H1 (cell line): ENCODE measurements around the gene ANKRD2. TPM values are rescaled to one million over a fixed set of nuclear protein-coding genes. Genes with fewer than 3 reads are reported as not detected.

Source experiments
- CTCF ChIA-PET: fragments of 300-600 bp; sonication (Branson Sonifier 250); formaldehyde crosslinking; loops from one replicate; lab custom pipeline; 2021; ENCODE audit not compliant: partially characterized antibody; lab: Charles Lee
- POLR2A ChIA-PET: fragments of 300-600 bp; sonication (Branson Sonifier 250); formaldehyde crosslinking; loops from one replicate; lab custom pipeline; 2021; ENCODE audit warnings: inconsistent platforms; ENCODE audit not compliant: partially characterized antibody; lab: Charles Lee
- DNase-seq, 2 experiments: peaks; one replicate each; pipeline versions ENCODE4 v3.0.0 to v3.0.0-alpha.2; 2010 to 2022; ENCODE audit warnings: low spot score in 2 of 2, low read depth in 1 of 2, mixed read lengths in 1 of 2
- FAIRE-seq: peaks from 2 replicates; lab custom pipeline; 2011; peaks lifted over from hg19 to GRCh38; lab: Jason Lieb, UNC
- H2AFZ ChIP-seq: 2 replicates; pipeline ENCODE4 v1.8.1; 2012; ENCODE audit warnings: low read length, inconsistent platforms
- H2AK5ac ChIP-seq: 2 replicates; pipeline ENCODE4 v1.6.1; 2013; ENCODE audit warnings: low read depth, low read length
- H2BK120ac ChIP-seq: replicated peaks from 2 replicates; pipeline ENCODE3; 2013; ENCODE audit warnings: low read depth, low read length, inconsistent platforms
- H2BK12ac ChIP-seq: 2 replicates; pipeline ENCODE4 v1.6.1; 2013; ENCODE audit warnings: low read depth, low read length
- H2BK15ac ChIP-seq: 2 replicates; pipeline ENCODE4 v1.6.1; 2013; ENCODE audit warnings: low read length
- H2BK20ac ChIP-seq: 2 replicates; pipeline ENCODE4 v1.6.1; 2013; ENCODE audit warnings: low read length
- H2BK5ac ChIP-seq: 2 replicates; pipeline ENCODE4 v1.6.1; 2013; ENCODE audit warnings: low read depth, low read length
- H3K14ac ChIP-seq: 2 replicates; pipeline ENCODE4 v1.6.1; 2013; ENCODE audit warnings: inconsistent platforms; ENCODE audit not compliant: insufficient read length
- H3K18ac ChIP-seq: 2 replicates; pipeline ENCODE4 v1.6.1; 2013; ENCODE audit warnings: low read length; ENCODE audit errors: extremely low read depth
- H3K23ac ChIP-seq: 2 replicates; pipeline ENCODE4 v1.6.1; 2013; ENCODE audit warnings: inconsistent platforms; ENCODE audit not compliant: insufficient read length
- H3K23me2 ChIP-seq: 2 replicates; pipeline ENCODE4 v1.6.1; 2013; ENCODE audit warnings: low read depth, low read length
- H3K27ac ChIP-seq: 2 replicates; pipeline ENCODE4 v1.6.1; 2011; ENCODE audit warnings: low read depth, low read length, inconsistent platforms
- H3K27me3 ChIP-seq, 4 experiments: replicated peaks in 1 of 4; 1 replicate in 1 of 4; 2 replicates in 3 of 4; pipeline versions ENCODE4 v1.6.1 to v1.8.1; 2011 to 2013; ENCODE audit warnings: low read length in 3 of 4, mild to moderate bottlenecking in 3 of 4, inconsistent platforms in 2 of 4, mixed read lengths in 2 of 4, moderate library complexity in 1 of 4; ENCODE audit not compliant: control insufficient read depth in 3 of 4, insufficient read depth in 3 of 4; ENCODE audit errors: extremely low read depth in 1 of 4
- H3K36me3 ChIP-seq, 4 experiments: 2 replicates each; pipeline versions ENCODE4 v1.6.1 to v1.8.1; 2011 to 2013; ENCODE audit warnings: mild to moderate bottlenecking in 4 of 4, low read length in 3 of 4, moderate library complexity in 2 of 4, control low read depth in 1 of 4, inconsistent platforms in 1 of 4; ENCODE audit not compliant: insufficient read depth in 4 of 4, control insufficient read depth in 2 of 4
- H3K4ac ChIP-seq: replicated peaks from 2 replicates; pipeline ENCODE3; 2013; ENCODE audit warnings: low read length, low read depth, mixed read lengths, inconsistent platforms; ENCODE audit not compliant: insufficient read length
- H3K4me1 ChIP-seq, 4 experiments: replicated peaks in 1 of 4; 1 replicate in 1 of 4; 2 replicates in 3 of 4; pipeline versions ENCODE4 v1.6.1 to v1.8.1; 2011 to 2013; ENCODE audit warnings: low read length in 3 of 4, inconsistent platforms in 2 of 4, mixed read lengths in 1 of 4; ENCODE audit not compliant: insufficient read depth in 4 of 4, control insufficient read depth in 3 of 4
- H3K4me2 ChIP-seq, 2 experiments: 2 replicates each; pipeline versions ENCODE4 v1.6.1 to v1.8.1; 2011 to 2013; ENCODE audit warnings: low read depth in 2 of 2, low read length in 2 of 2, control low read depth in 1 of 2, inconsistent platforms in 1 of 2, mild to moderate bottlenecking in 1 of 2; ENCODE audit not compliant: insufficient read depth in 1 of 2
- H3K4me3 ChIP-seq, 4 experiments: fragments of 200-600, 300-600 bp in 1 of 4; sonication (generic), shearing (Covaris generic), sonication (Bioruptor Twin) in 1 of 4; 2 replicates each; pipeline versions ENCODE4 v1.5.1 to v1.8.1; 2011 to 2016; ENCODE audit warnings: low read length in 4 of 4, low read depth in 3 of 4, control low read depth in 2 of 4, inconsistent platforms in 2 of 4, mild to moderate bottlenecking in 2 of 4, mixed read lengths in 1 of 4, moderate library complexity in 1 of 4; ENCODE audit not compliant: insufficient read depth in 2 of 4; ENCODE audit errors: extremely low read depth in 1 of 4
- H3K56ac ChIP-seq: replicated peaks from 2 replicates; pipeline ENCODE3; 2013; ENCODE audit warnings: low read depth, mild to moderate bottlenecking, mixed read lengths, low read length, inconsistent platforms; ENCODE audit not compliant: insufficient read length
- H3K79me1 ChIP-seq: 2 replicates; pipeline ENCODE4 v1.6.1; 2013; ENCODE audit warnings: low read depth, low read length, control low read depth
- H3K79me2 ChIP-seq, 2 experiments: 2 replicates each; pipeline versions ENCODE4 v1.6.1 to v1.8.1; 2012 to 2013; ENCODE audit warnings: low read length in 2 of 2, mild to moderate bottlenecking in 2 of 2, inconsistent platforms in 1 of 2; ENCODE audit not compliant: insufficient read depth in 2 of 2, control insufficient read depth in 1 of 2
- H3K9ac ChIP-seq, 4 experiments: replicated peaks in 1 of 4; 1 replicate in 1 of 4; 2 replicates in 3 of 4; pipeline versions ENCODE4 v1.6.1 to v1.8.1; 2011 to 2013; ENCODE audit warnings: low read depth in 3 of 4, low read length in 3 of 4, control low read depth in 2 of 4, mild to moderate bottlenecking in 2 of 4, moderate library complexity in 2 of 4, inconsistent platforms in 1 of 4; ENCODE audit errors: extremely low read depth in 1 of 4
- H3K9me3 ChIP-seq, 2 experiments: 2 replicates each; pipeline versions ENCODE4 v1.6.1 to v1.8.1; 2012 to 2013; ENCODE audit warnings: mild to moderate bottlenecking in 2 of 2, moderate library complexity in 2 of 2, control low read depth in 1 of 2, inconsistent platforms in 1 of 2, low read depth in 1 of 2, low read length in 1 of 2, mixed read lengths in 1 of 2; ENCODE audit not compliant: insufficient read depth in 2 of 2
- H4K20me1 ChIP-seq, 2 experiments: replicated peaks in 1 of 2; 2 replicates each; pipeline versions ENCODE3 to v1.8.1; 2011 to 2013; ENCODE audit warnings: inconsistent platforms in 2 of 2, low read length in 2 of 2, mild to moderate bottlenecking in 1 of 2; ENCODE audit not compliant: insufficient read depth in 2 of 2, control insufficient read depth in 1 of 2
- H4K5ac ChIP-seq: 2 replicates; pipeline ENCODE4 v1.6.1; 2013; ENCODE audit warnings: low read length, low read depth, mixed read lengths, inconsistent platforms; ENCODE audit not compliant: insufficient read length
- H4K8ac ChIP-seq: 2 replicates; pipeline ENCODE4 v1.8.0; 2013; ENCODE audit warnings: mild to moderate bottlenecking, moderate library complexity, low read length, inconsistent platforms; ENCODE audit not compliant: insufficient read depth; ENCODE audit errors: extremely low read depth
- H4K91ac ChIP-seq: replicated peaks from 2 replicates; pipeline ENCODE3; 2013; ENCODE audit warnings: low read length, mixed read lengths, inconsistent platforms; ENCODE audit not compliant: insufficient read length
- CEBPB ChIP-seq: IDR thresholded peaks from 2 replicates; pipeline ENCODE4 v1.6.1; 2012; ENCODE audit warnings: low read depth, low read length
- HDAC2 ChIP-seq, 2 experiments: fragments of 300-600 bp in 1 of 2; sonication (generic) in 1 of 2; IDR thresholded peaks; 2 replicates each; pipeline ENCODE4 v1.6.1; 2011 to 2012; ENCODE audit warnings: low read depth in 2 of 2, low read length in 2 of 2, mild to moderate bottlenecking in 2 of 2, moderate library complexity in 2 of 2, borderline replicate concordance in 1 of 2, inconsistent platforms in 1 of 2
- JUN ChIP-seq: IDR thresholded peaks from 2 replicates; pipeline ENCODE4 v1.6.1; 2011; ENCODE audit warnings: low read depth, mild to moderate bottlenecking, improper control_type of control experiment, low read length
- WGBS, 2 experiments: shearing (Covaris generic) in 1 of 2; methylation state at CpG; one replicate each; pipeline versions ENCODE4 v1.1.6 to v1.1.7; 2013 to 2015; ENCODE audit warnings: low lambda C conversion rate in 2 of 2, mixed read lengths in 2 of 2, inconsistent platforms in 1 of 2, low coverage in 1 of 2, missing lambda C conversion rate in 1 of 2; ENCODE audit not compliant: insufficient replicate concordance in 2 of 2, insufficient coverage in 1 of 2, insufficient read length in 1 of 2; ENCODE audit errors: extremely low coverage in 1 of 2, missing lambda C conversion rate in 1 of 2; 5-methylcytosine and 5-hydroxymethylcytosine counted together
- polyA plus RNA-seq, 7 experiments: library from polyadenylated mRNA; depleted of rRNA in 3 of 7; stranded (reverse) in 5 of 7; unstranded in 2 of 7; fragments of >200 nt in 5 of 7; fragments of 200-250 nt in 2 of 7; gene quantifications; 1 replicate in 5 of 7; 2 replicates in 1 of 7; 4 replicates in 1 of 7; pipeline versions ENCODE4 v1.2.1 to v1.2.3, GENCODE V29; 2011 to 2013; ENCODE audit warnings: missing spikeins in 2 of 7, mixed read lengths in 2 of 7
- total RNA-seq: library from RNA; stranded (reverse); fragmentation: NEBNext Ultra II Directional; extraction: Animal tissue kit (Norgen Biotek cat#: 25700); gene quantifications from 2 replicates; pipeline ENCODE4 v1.2.1, GENCODE V29; 2021

The ANKRD2 gene
- total and polyA plus RNA-seq, 2 of the 8 experiments (the other 6 are each of a cell fraction or from before 2014, with no cell fraction given), result not detected

DNA sequence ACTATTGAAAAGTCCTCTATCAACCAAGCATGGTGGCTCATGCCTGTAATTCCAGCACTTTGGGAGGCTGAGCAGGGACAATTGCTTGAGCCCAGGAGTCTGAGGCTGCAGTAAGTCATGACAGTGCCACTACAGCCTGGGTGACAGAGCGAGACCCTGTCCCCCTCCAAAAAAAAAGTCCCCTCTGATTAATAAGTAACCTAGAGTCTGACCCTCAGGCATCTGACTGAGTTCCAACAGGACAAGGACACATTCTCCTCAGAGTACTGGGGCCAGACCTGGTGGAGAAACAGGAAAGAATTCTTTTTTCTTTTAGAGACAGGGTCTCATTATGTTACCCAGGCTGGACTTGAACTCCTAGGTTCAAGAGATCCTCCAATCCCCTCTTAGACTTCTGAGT, 50.7 kb downstream of the ANKRD2 start:
- Histone ChIP-seq H3K4me1 (no peaks in the 10 kb centered on the region), H4K8ac (no peak overlapping the region), H2BK120ac (no peak overlapping the region), H2BK15ac (no peak overlapping the region), H4K5ac (no peak overlapping the region), H2BK5ac (no peak overlapping the region), H3K9me3 (no peaks in the 10 kb centered on the region), H4K20me1 (peaks cover 0 to 2% of the 10 kb centered on the region in 2 experiments), H3K9ac (no peak overlapping the region), H3K27me3 (no peaks in the 10 kb centered on the region), H3K36me3 (no peaks in the 10 kb centered on the region), H3K79me2 (no peaks in the 10 kb centered on the region), H3K79me1 (no peaks in the 10 kb centered on the region), H3K4me2 (no peak overlapping the region), H3K56ac (no peak overlapping the region), H3K4me3 (no peak overlapping the region), H2BK12ac (no peak overlapping the region), H3K4ac (no peak overlapping the region), H3K14ac (no peak overlapping the region), H2AK5ac (no peak overlapping the region), H3K18ac (no peak overlapping the region), H3K23ac (no peak overlapping the region), H3K23me2 (no peaks in the 10 kb centered on the region), H3K27ac (no peak overlapping the region), H2AFZ (no peak overlapping the region), H2BK20ac (no peak overlapping the region), H4K91ac (no peak overlapping the region)
- WGBS, 2 experiments, result 85% methylated on average over 1 of the region's 1 CpG; no CpG with 5 or more reads in 1 of the 2 experiments
- CTCF ChIA-PET, result interaction anchor here (0.7 to 2.0 kb wide), 6 partner anchors 10 to 159 kb away, joined by 3 to 7 read pairs (median 4); partner anchors contain the start of gene ANKRD2
- no peak for TF ChIP-seq CEBPB
- TF ChIP-seq HDAC2 (IDR thresholded peaks at IDR 0.05; ENCODE audit: borderline replicate concordance in 1 of 2, low read depth in 2 of 2, low read length in 2 of 2), result no peak
- TF ChIP-seq JUN, result no peak
- DNase-seq (no peak), FAIRE-seq (no peak)
- POLR2A ChIA-PET, result interaction anchor here (1.1 kb wide), 1 partner anchor 189 kb away, joined by 3 read pairs; no protein-coding TSS in a partner anchor
